22Rv1 (cell line): Measurements from ENCODE around the gene SORBS1.
A peak's percentile ranks its signal among the peaks of the same experiment; 100 is the strongest.

Experiments
- ZFX ChIP-seq: fragments of 450-650 bp; IDR thresholded peaks from 2 replicates; pipeline ENCODE4 v1.6.1; 2017; ENCODE audit warnings: antibody characterized with exemption, borderline replicate concordance
- TF ChIP-seq, protein P1 (sequence below): fragments of 450-650 bp; IDR thresholded peaks from 2 replicates; pipeline ENCODE4 v1.5.1; 2017; ENCODE audit warnings: mild to moderate bottlenecking

DNA sequence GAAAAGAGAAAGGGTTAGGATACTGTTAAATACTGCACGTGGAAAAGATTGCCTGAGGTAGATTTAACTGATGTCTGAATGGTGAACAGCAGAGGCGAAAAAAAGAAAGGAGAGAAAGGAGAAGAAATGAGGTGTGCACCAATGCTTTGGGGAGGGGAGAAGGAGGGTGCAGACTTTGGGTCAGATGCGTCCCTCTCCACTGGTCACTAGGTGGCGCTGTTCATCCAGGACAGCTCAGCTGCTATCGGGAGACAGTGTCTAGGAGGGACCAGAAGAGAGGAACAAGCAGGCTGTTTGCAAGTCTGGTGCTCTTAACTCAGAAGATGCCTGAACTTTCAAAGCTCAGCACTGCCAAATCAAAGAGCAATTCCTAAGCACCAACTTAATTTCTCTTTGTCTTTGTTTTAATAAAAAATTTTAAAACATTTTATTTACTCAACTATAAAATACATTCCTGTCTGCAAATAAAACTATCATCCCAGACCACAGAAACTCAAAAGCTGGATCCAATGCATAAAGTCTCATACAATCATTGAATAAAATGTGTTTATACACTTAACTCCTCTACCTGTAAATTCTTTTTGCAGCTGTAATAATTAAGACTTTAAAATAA lies 186.5 kb downstream of the SORBS1 start:
- TF ChIP-seq ZFX, result no peak
- TF ChIP-seq, protein P1, sequence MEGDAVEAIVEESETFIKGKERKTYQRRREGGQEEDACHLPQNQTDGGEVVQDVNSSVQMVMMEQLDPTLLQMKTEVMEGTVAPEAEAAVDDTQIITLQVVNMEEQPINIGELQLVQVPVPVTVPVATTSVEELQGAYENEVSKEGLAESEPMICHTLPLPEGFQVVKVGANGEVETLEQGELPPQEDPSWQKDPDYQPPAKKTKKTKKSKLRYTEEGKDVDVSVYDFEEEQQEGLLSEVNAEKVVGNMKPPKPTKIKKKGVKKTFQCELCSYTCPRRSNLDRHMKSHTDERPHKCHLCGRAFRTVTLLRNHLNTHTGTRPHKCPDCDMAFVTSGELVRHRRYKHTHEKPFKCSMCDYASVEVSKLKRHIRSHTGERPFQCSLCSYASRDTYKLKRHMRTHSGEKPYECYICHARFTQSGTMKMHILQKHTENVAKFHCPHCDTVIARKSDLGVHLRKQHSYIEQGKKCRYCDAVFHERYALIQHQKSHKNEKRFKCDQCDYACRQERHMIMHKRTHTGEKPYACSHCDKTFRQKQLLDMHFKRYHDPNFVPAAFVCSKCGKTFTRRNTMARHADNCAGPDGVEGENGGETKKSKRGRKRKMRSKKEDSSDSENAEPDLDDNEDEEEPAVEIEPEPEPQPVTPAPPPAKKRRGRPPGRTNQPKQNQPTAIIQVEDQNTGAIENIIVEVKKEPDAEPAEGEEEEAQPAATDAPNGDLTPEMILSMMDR, result peak; percentile 92
